Ascending aorta (tissue), 2 donors: ENCODE data around the gene CERT1. TPM values are rescaled to one million over a fixed set of nuclear protein-coding genes. Genes with fewer than 3 reads are reported as not detected.

Experiments used
- DNase-seq, 2 donors: peaks; one replicate each; pipeline ENCODE4 v3.0.0-alpha.2; 2019; ENCODE audit warnings: low spot score in 2 of 2
- H3K27ac ChIP-seq, 2 donors: fragments of 200-600 bp; sonication (generic); one replicate each; pipeline ENCODE4 v1.5.1; 2016 to 2017; ENCODE audit warnings: mild to moderate bottlenecking in 1 of 2
- H3K27me3 ChIP-seq: fragments of 200-600 bp; sonication (generic); one replicate; pipeline ENCODE4 v1.5.1; 2017
- H3K36me3 ChIP-seq, 2 donors: fragments of 200-600 bp; sonication (generic); one replicate each; pipeline ENCODE4 v1.5.1; 2016
- H3K4me1 ChIP-seq, 2 donors: fragments of 200-600 bp; sonication (generic); one replicate each; pipeline ENCODE4 v1.5.1; 2016 to 2017; ENCODE audit warnings: mild to moderate bottlenecking in 1 of 2
- H3K4me3 ChIP-seq, 2 donors: fragments of 200-600 bp; sonication (generic); one replicate each; pipeline ENCODE4 v1.5.1; 2016 to 2017; ENCODE audit warnings: mild to moderate bottlenecking in 1 of 2
- H3K9me3 ChIP-seq, 2 donors: fragments of 200-600 bp; sonication (generic); one replicate each; pipeline ENCODE4 v1.5.1; 2016
- CTCF ChIP-seq, 3 experiments: fragments of 200-600 bp in 2 of 3; fragments of 450-650 bp in 1 of 3; sonication (generic) in 2 of 3; IDR thresholded peaks; one replicate each; pipeline ENCODE4 v1.5.1; 2016 to 2019; ENCODE audit warnings: antibody characterized with exemption in 3 of 3, mild to moderate bottlenecking in 1 of 3, moderate library complexity in 1 of 3
- intact Hi-C: fragments of 100-400 bp; cut with DNase I; formaldehyde crosslinking; loops from one replicate; pipeline ENCODE4 v1.15.1; 2023
- total RNA-seq: library from RNA; depleted of rRNA; stranded (reverse); fragments of >200 nt; gene quantifications from one replicate; pipeline ENCODE4 v1.1.0, GENCODE V29; 2016

The CERT1 gene
- total RNA-seq, 1 donor from 2014 or later, result 29.8 TPM

GRCh38 chr5:75340714-75341478 is 170.5 kb downstream of the CERT1 start:
- Histone ChIP-seq H3K4me3 (no peak overlapping the region), H3K27me3 (no peaks in the 10 kb centered on the region), H3K27ac (no peak overlapping the region), H3K9me3 (no peaks in the 10 kb centered on the region), H3K4me1 (peaks cover 0 to 2% of the 10 kb centered on the region in 2 donors), H3K36me3 (peaks cover 11 to 14% of the 10 kb centered on the region in 2 donors)
- no peak for TF ChIP-seq CTCF (IDR thresholded peaks at IDR 0.05)
- intact Hi-C loops, result no loop called here
- DNase-seq, result no peak

- Histone ChIP-seq H3K4me3 (peak overlapping the region; percentile 69 to 78), H3K27ac (no peak overlapping the region), H3K4me1 (peaks cover 0 to 2% of the 10 kb centered on the region in 2 donors), H3K9me3 (no peaks in the 10 kb centered on the region), H3K36me3 (no peaks in the 10 kb centered on the region), H3K27me3 (no peaks in the 10 kb centered on the region)
- TF ChIP-seq CTCF (IDR thresholded peaks at IDR 0.05), result no peak
- intact Hi-C loops, result loop anchor here (5.0 to 10.0 kb wide), 3 partner anchors 239 to 571 kb away; partner anchors contain the start of genes GFM2 and NSA2
- DNase-seq, result no peak
Observed at GRCh38 chr5:75338408-75338807, 173.0 kb downstream of the CERT1 start.

- H3K27ac ChIP-seq, result peak overlapping the region; percentile 75 to 87
- no peaks in the 10 kb centered on the region for H3K36me3 ChIP-seq
- peak in 1 of 2 donors; percentile 67 for DNase-seq
- no peaks in the 10 kb centered on the region for H3K9me3 ChIP-seq
- no peak for TF ChIP-seq CTCF (IDR thresholded peaks at IDR 0.05)
- H3K4me3 ChIP-seq, result peak overlapping the region; percentile 69 to 78
- intact Hi-C loops, result loop anchor here (1.0 to 10.0 kb wide), 7 partner anchors 174 to 653 kb away; partner anchors contain the start of genes CERT1, GCNT4, GFM2 and HEXB
- peaks cover 0 to 2% of the 10 kb centered on the region in 2 donors for H3K4me1 ChIP-seq
- no peaks in the 10 kb centered on the region for H3K27me3 ChIP-seq
Observed at GRCh38 chr5:75337366-75338021, 173.9 kb downstream of the CERT1 start.

- peak in 1 of 3 experiments; percentile 7 for TF ChIP-seq CTCF (IDR thresholded peaks at IDR 0.05)
- no peaks in the 10 kb centered on the region for H3K9me3 ChIP-seq
- H3K4me3 ChIP-seq, result peak within 1 kb of the TSS; percentile 69 to 78
- peak; percentile 98 to 99 for DNase-seq
- no peaks in the 10 kb centered on the region for H3K27me3 ChIP-seq
- peaks cover 0 to 2% of the 10 kb centered on the region in 2 donors for H3K4me1 ChIP-seq
- no peaks in the 10 kb centered on the region for H3K36me3 ChIP-seq
- intact Hi-C loops, result loop anchor here (1.0 to 10.0 kb wide), 8 partner anchors 99 to 652 kb away; partner anchors contain the start of genes CERT1, GCNT4, GFM2 and HEXB
- H3K27ac ChIP-seq, result peak within 1 kb of the TSS; percentile 75 to 87
Observed at GRCh38 chr5:75336615-75337336, 174.7 kb downstream of the CERT1 start, which contains the start of gene HMGCR. HMGCR (plus strand) TSS chr5:75337220; CDS start chr5:75342606, 5,386 bp downstream.

GRCh38 chr5:75335952-75336614 is 175.3 kb downstream of the CERT1 start:
- H3K27ac ChIP-seq, result peak overlapping the region; percentile 68 to 75

More at GRCh38 chr5:75335952-75336614, 175.3 kb downstream of the CERT1 start:
- peak in 1 of 2 donors; percentile 65 for DNase-seq
- peak; percentile 10 to 41 (median 16) for TF ChIP-seq CTCF (IDR thresholded peaks at IDR 0.05)
- no peaks in the 10 kb centered on the region for H3K9me3 ChIP-seq
- no peaks in the 10 kb centered on the region for H3K36me3 ChIP-seq
- peaks cover 0 to 2% of the 10 kb centered on the region in 2 donors for H3K4me1 ChIP-seq
- intact Hi-C loops, result loop anchor here (1.0 to 10.0 kb wide), 6 partner anchors 99 to 651 kb away; partner anchors contain the start of genes GCNT4, GFM2, HEXB and NSA2
- no peaks in the 10 kb centered on the region for H3K27me3 ChIP-seq
- peak overlapping the region; percentile 69 to 78 for H3K4me3 ChIP-seq
